AG09309 (cell line): ENCODE results near the gene ERFL.
A peak's percentile ranks its signal among the peaks of the same experiment; 100 is the strongest.
"Not testable (repeated sequence)": the region's sequence is repeated elsewhere in the genome, so short reads cannot be mapped to it uniquely, and the experiment has no call there.

ENCODE experiments used
- DNase-seq: peaks from one replicate; pipeline ENCODE4 v3.0.0-alpha.2; 2010; ENCODE audit warnings: low read depth
- H3K4me3 ChIP-seq: 2 replicates; pipeline ENCODE4 v1.5.1; 2011; ENCODE audit warnings: mild to moderate bottlenecking, low read depth, low read length, moderate library complexity; ENCODE audit not compliant: control insufficient read depth
- CTCF ChIP-seq: IDR thresholded peaks from 2 replicates; pipeline ENCODE4 v1.5.1; 2011; ENCODE audit warnings: mild to moderate bottlenecking, low read depth, low read length, inconsistent platforms; ENCODE audit not compliant: insufficient read depth, control insufficient read depth; ENCODE audit errors: missing control alignments

ERFL gene

GRCh38 chr19:41944336-41944735 lies 16.1 kb upstream of the ERFL start:
- H3K4me3 ChIP-seq: no peak overlapping the region
- TF ChIP-seq CTCF: no peak
- DNase-seq: no peak

GRCh38 chr19:41941410-41942202 lies 13.4 kb upstream of the ERFL start:
- H3K4me3 ChIP-seq: no peak overlapping the region
- no peak for TF ChIP-seq CTCF

GRCh38 chr19:41940731-41941409 lies 12.6 kb upstream of the ERFL start:
- TF ChIP-seq CTCF: no peak
- peak overlapping the region; percentile 61 for H3K4me3 ChIP-seq
- no peak for DNase-seq

More at GRCh38 chr19:41941410-41942202, 13.4 kb upstream of the ERFL start:
- DNase-seq: no peak

- no peak for TF ChIP-seq CTCF
- no peak for DNase-seq
- peak overlapping the region; percentile 61 for H3K4me3 ChIP-seq
Measured at GRCh38 chr19:41939861-41940730, 11.8 kb upstream of the ERFL start.

GRCh38 chr19:41939209-41939608 lies 11.0 kb upstream of the ERFL start:
- DNase-seq, H3K4me3 ChIP-seq: not testable (repeated sequence)

GRCh38 chr19:41937525-41938468 lies 9.5 kb upstream of the ERFL start:
- H3K4me3 ChIP-seq: no peak overlapping the region
- no peak for DNase-seq
- peak; percentile 7 for TF ChIP-seq CTCF
